Measurements from ENCODE around the gene MYEF2. TPM values are rescaled to one million over a fixed set of nuclear protein-coding genes. Genes with fewer than 3 reads are reported as not detected.

Gene MYEF2
- polyA plus RNA-seq, 1 of the 3 experiments (the other 2 are of a cell fraction) = 11.6 TPM

GRCh38 chr15:48109212-48109611 lies 68.9 kb downstream of the MYEF2 start:
- Histone ChIP-seq H3K27me3 (ENCODE audit: insufficient read depth) (no peaks in the 10 kb centered on the region), H3K36me3 (replicated peaks in 1 of 2; ENCODE audit: control insufficient read depth in 1 of 2, insufficient read depth in 2 of 2, low read length in 1 of 2) (no peaks in the 10 kb centered on the region), H3K27ac (ENCODE audit: low read depth in 2 of 2, low read length in 1 of 2) (no peak overlapping the region), H3K9ac (no peak overlapping the region), H3F3A (replicated peaks; ENCODE audit: insufficient read depth) (no peaks in the 10 kb centered on the region), H4K20me1 (ENCODE audit: insufficient read depth) (no peaks in the 10 kb centered on the region), H3K9me3 (no peaks in the 10 kb centered on the region), H3K79me2 (ENCODE audit: insufficient read depth) (no peaks in the 10 kb centered on the region), H3K9me2 (no peaks in the 10 kb centered on the region), H3K4me1 (ENCODE audit: control insufficient read depth in 1 of 2, insufficient read depth in 2 of 2, low read depth in 1 of 2, low read length in 1 of 2) (no peaks in the 10 kb centered on the region; a peak in 1 of 4 replicates), H3K4me2 (no peak overlapping the region), H3K4me3 (ENCODE audit: low read depth in 2 of 2, low read length in 1 of 2) (no peak overlapping the region), H2AFZ (ENCODE audit: low read depth) (no peak overlapping the region)
- ChIA-PET POLR2A (no interaction called here), CTCF (interaction anchor here (1.4 kb wide), 2 partner anchors 11 to 141 kb away, joined by 4 read pairs; partner anchors contain the start of gene SLC24A5)
- no peak for DNase-seq
- WGBS (ENCODE audit: low lambda C conversion rate) = 89% methylated on average over 4 of the region's 4 CpGs
- TF ChIP-seq NFIC (IDR thresholded peaks at IDR 0.05; ENCODE audit: borderline replicate concordance) (no peak), SIN3A (IDR thresholded peaks at IDR 0.05; ENCODE audit: borderline replicate concordance, low read depth, low read length) (no peak), GABPA (IDR thresholded peaks at IDR 0.05; ENCODE audit: low read depth) (no peak), PBX3 (IDR thresholded peaks at IDR 0.05) (no peak), POLR2AphosphoS5 (IDR thresholded peaks at IDR 0.05; ENCODE audit: low read depth, low read length) (no peak), RAD21 (IDR thresholded peaks at IDR 0.05; ENCODE audit: low read length) (no peak), RXRA (IDR thresholded peaks at IDR 0.05; ENCODE audit: borderline replicate concordance, low read depth) (no peak)

DNA sequence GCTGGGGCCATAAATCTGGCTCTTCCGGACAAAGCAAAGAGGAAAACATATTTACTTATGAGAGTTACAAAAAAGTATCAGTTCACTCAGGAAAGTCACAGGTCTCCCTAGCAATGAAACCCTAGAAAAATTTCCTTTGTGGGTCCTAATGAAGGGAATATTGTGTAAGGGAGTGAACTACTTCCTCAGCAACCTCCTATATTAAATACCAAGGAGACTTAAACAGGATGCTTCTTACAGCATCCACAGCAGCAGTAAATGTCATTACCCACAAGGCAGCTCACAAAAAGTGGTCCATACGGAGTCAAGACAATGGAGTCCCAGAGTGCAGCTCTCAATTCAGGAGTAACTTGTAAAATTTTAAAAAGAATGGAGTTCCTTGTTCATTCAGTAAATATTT lies 72.2 kb downstream of the MYEF2 start:
- H3K4me2 ChIP-seq = no peak overlapping the region
- no peaks in the 10 kb centered on the region for H3F3A ChIP-seq (replicated peaks; ENCODE audit: insufficient read depth)
- CTCF ChIA-PET = interaction anchor here (0.7 to 2.7 kb wide), 6 partner anchors 8 to 910 kb away, joined by 3 to 14 read pairs (median 4); no protein-coding TSS in a partner anchor
- no peak for DNase-seq
- POLR2A ChIA-PET = no interaction called here
- H3K36me3 ChIP-seq (replicated peaks in 1 of 2; ENCODE audit: control insufficient read depth in 1 of 2, insufficient read depth in 2 of 2, low read length in 1 of 2) = no peaks in the 10 kb centered on the region
- no peaks in the 10 kb centered on the region for H3K79me2 ChIP-seq (ENCODE audit: insufficient read depth)
- TF ChIP-seq, protein P1, sequence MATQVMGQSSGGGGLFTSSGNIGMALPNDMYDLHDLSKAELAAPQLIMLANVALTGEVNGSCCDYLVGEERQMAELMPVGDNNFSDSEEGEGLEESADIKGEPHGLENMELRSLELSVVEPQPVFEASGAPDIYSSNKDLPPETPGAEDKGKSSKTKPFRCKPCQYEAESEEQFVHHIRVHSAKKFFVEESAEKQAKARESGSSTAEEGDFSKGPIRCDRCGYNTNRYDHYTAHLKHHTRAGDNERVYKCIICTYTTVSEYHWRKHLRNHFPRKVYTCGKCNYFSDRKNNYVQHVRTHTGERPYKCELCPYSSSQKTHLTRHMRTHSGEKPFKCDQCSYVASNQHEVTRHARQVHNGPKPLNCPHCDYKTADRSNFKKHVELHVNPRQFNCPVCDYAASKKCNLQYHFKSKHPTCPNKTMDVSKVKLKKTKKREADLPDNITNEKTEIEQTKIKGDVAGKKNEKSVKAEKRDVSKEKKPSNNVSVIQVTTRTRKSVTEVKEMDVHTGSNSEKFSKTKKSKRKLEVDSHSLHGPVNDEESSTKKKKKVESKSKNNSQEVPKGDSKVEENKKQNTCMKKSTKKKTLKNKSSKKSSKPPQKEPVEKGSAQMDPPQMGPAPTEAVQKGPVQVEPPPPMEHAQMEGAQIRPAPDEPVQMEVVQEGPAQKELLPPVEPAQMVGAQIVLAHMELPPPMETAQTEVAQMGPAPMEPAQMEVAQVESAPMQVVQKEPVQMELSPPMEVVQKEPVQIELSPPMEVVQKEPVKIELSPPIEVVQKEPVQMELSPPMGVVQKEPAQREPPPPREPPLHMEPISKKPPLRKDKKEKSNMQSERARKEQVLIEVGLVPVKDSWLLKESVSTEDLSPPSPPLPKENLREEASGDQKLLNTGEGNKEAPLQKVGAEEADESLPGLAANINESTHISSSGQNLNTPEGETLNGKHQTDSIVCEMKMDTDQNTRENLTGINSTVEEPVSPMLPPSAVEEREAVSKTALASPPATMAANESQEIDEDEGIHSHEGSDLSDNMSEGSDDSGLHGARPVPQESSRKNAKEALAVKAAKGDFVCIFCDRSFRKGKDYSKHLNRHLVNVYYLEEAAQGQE (IDR thresholded peaks at IDR 0.05; ENCODE audit: low read depth, low read length) = no peak
- TF ChIP-seq FOXM1 (IDR thresholded peaks at IDR 0.05; ENCODE audit: low read depth) = no peak
- no peak for TF ChIP-seq ELF1 (IDR thresholded peaks at IDR 0.05)
- TF ChIP-seq, protein P2, sequence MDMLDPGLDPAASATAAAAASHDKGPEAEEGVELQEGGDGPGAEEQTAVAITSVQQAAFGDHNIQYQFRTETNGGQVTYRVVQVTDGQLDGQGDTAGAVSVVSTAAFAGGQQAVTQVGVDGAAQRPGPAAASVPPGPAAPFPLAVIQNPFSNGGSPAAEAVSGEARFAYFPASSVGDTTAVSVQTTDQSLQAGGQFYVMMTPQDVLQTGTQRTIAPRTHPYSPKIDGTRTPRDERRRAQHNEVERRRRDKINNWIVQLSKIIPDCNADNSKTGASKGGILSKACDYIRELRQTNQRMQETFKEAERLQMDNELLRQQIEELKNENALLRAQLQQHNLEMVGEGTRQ (IDR thresholded peaks at IDR 0.05; ENCODE audit: borderline replicate concordance, low read depth, low read length) = no peak
- no peak for TF ChIP-seq SMC3 (IDR thresholded peaks at IDR 0.05; ENCODE audit: low read depth, low read length)
- TF ChIP-seq, protein P3, sequence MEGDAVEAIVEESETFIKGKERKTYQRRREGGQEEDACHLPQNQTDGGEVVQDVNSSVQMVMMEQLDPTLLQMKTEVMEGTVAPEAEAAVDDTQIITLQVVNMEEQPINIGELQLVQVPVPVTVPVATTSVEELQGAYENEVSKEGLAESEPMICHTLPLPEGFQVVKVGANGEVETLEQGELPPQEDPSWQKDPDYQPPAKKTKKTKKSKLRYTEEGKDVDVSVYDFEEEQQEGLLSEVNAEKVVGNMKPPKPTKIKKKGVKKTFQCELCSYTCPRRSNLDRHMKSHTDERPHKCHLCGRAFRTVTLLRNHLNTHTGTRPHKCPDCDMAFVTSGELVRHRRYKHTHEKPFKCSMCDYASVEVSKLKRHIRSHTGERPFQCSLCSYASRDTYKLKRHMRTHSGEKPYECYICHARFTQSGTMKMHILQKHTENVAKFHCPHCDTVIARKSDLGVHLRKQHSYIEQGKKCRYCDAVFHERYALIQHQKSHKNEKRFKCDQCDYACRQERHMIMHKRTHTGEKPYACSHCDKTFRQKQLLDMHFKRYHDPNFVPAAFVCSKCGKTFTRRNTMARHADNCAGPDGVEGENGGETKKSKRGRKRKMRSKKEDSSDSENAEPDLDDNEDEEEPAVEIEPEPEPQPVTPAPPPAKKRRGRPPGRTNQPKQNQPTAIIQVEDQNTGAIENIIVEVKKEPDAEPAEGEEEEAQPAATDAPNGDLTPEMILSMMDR (IDR thresholded peaks at IDR 0.05) = no peak
- no peak for TF ChIP-seq TAF1 (IDR thresholded peaks at IDR 0.05; ENCODE audit: borderline replicate concordance, low read depth, low read length)
- TF ChIP-seq PBX3 (IDR thresholded peaks at IDR 0.05) = no peak
- TF ChIP-seq SIN3A (IDR thresholded peaks at IDR 0.05; ENCODE audit: borderline replicate concordance, low read depth, low read length) = no peak
- no peak for TF ChIP-seq FOXJ3 (CRISPR knock-in tag; IDR thresholded peaks at IDR 0.05)
- TF ChIP-seq NFIC (IDR thresholded peaks at IDR 0.05; ENCODE audit: borderline replicate concordance) = no peak
- TF ChIP-seq CHD2 (IDR thresholded peaks at IDR 0.05; ENCODE audit: low read length, partially characterized antibody) = no peak
- no peak for TF ChIP-seq TEAD4 (IDR thresholded peaks at IDR 0.05; ENCODE audit: borderline replicate concordance, insufficient read depth)
- TF ChIP-seq NRF1 (IDR thresholded peaks at IDR 0.05; ENCODE audit: low read depth, low read length) = no peak
- no peak for TF ChIP-seq RAD21 (IDR thresholded peaks at IDR 0.05; ENCODE audit: low read length)
- TF ChIP-seq JUND (IDR thresholded peaks at IDR 0.05) = no peak
- no peak for TF ChIP-seq POLR2AphosphoS5 (IDR thresholded peaks at IDR 0.05; ENCODE audit: low read depth, low read length)
- no peaks in the 10 kb centered on the region for H3K9me3 ChIP-seq
- H3K27me3 ChIP-seq (ENCODE audit: insufficient read depth) = no peaks in the 10 kb centered on the region
- no peak overlapping the region for H2AFZ ChIP-seq (ENCODE audit: low read depth)
- WGBS (ENCODE audit: low lambda C conversion rate) = 61% methylated on average over 2 of the region's 2 CpGs
- H4K20me1 ChIP-seq (ENCODE audit: insufficient read depth) = no peaks in the 10 kb centered on the region
- no peak overlapping the region for H3K9ac ChIP-seq
- H3K4me3 ChIP-seq (ENCODE audit: low read depth in 2 of 2, low read length in 1 of 2) = no peak overlapping the region
- no peaks in the 10 kb centered on the region for H3K9me2 ChIP-seq
- H3K27ac ChIP-seq (ENCODE audit: low read depth in 2 of 2, low read length in 1 of 2) = no peak overlapping the region
- peaks cover 0 to under 1% of the 10 kb centered on the region in 2 experiments; a peak in 2 of 4 replicates for H3K4me1 ChIP-seq (ENCODE audit: control insufficient read depth in 1 of 2, insufficient read depth in 2 of 2, low read depth in 1 of 2, low read length in 1 of 2)
